Activated CD4-positive, CD25-positive, alpha-beta regulatory T cell treated with anti-CD3 and anti-CD28 coated beads, Interleukin-2, amount 50 U/mL, for 24 hours (primary cell): ENCODE results near the gene CFAP221.
"Not testable (repeated sequence)": the region's sequence is repeated elsewhere in the genome, so short reads cannot be mapped to it uniquely, and the experiment has no call there.

Experiments used
- ATAC-seq, 2 donors: fragments of 150-1000 bp; cut with Tn5 transposase; one replicate each; pipeline ENCODE4 v1.10.0; 2021; ENCODE audit warnings: mild to moderate bottlenecking in 1 of 2, moderate library complexity in 1 of 2

Gene CFAP221

GRCh38 chr2:119591523-119591922 lies 47.3 kb downstream of the CFAP221 start:
- no peak for ATAC-seq

GRCh38 chr2:119592436-119592835 lies 48.2 kb downstream of the CFAP221 start:
- ATAC-seq: no peak

DNA sequence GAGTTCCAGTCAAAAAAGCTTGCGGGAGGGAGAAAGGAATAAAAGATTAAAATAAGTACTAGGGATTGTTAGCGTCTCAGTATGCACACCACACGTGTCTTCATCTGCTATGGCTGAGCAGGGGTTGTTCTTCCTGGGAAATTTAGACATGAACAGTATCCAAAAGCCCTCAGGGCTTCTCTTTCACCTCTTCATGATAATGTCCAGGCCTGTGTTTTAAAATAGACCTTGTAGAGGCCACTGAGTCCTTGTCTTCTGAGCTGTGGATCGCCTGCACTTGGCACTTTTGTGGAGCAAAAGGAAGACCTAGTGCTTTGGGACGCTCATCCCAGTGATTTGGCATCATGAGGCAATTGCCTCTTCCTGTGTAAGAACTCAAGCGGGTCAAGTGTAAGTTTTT lies 52.4 kb downstream of the CFAP221 start:
- ATAC-seq: no peak

DNA sequence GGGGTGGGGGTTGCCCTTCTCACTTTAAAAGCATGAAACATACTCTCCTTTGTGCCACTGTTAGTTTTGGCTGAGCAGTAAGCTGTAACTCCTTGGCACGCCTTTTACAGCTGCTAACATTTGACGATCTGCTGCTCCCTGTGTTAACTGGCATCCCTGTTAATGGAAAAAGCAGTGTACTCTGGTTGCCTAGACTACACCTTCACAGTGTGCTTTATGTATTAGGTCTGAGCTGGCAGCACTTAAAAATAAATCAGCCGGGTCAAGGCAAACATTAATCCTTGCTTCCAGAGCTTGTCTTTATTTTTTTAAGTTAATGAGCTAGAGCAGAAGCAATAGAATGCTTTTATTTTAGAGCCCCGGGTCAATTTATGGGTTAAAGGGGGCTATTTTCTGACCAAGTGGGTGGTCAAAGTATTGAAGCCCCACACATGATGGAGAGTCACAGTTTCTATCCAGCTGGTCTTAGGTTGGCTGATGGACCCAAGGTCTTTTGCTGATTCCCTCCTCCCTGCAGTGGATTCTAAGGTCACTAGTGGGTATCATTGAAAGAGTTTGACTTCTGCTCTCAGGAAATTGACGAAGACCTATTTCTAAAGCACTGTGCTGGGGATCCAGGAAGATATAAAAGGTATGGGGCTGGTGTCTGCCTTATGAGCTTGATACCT lies 54.5 kb downstream of the CFAP221 start:
- no peak for ATAC-seq

DNA sequence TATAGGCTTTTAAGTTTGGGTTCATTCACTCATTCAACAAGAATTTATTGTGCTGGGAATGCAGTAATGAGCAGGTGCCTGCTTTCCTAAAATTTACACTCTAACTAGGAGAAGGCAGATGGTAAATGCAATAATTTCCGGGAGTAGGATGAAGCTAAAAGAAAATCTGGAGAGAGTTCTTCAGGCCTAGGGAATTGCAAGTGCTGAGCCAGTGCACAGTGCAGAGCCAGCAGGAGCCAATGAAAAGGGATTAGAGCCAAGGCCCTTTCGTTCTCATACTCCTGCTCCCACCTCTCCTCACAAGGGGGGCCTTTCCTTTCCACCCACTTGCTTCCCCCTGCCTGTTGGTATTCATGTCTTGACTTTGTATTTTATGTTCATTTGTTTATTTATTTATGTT lies 55.1 kb downstream of the CFAP221 start:
- ATAC-seq: no peak

DNA sequence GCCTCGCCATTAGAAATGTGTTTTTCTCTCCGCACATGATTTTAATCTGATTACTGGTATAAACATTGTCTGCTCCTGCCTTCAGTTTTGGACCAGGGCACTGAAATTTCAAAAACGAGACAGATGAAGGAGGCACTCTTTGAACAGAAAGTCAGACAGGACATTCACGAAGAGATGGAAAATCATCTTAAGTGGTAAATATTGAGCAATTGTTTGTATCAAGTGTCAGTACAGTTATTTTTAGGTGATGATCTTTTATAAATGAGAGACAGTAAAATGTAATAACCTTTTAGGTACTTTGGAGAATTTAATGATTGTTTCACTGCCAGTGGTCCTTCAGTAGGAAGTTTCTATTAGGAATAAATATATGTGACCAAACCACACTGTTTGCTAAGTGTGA lies 60.8 kb downstream of the CFAP221 start:
- ATAC-seq: no peak

- ATAC-seq: no peak
Observed at GRCh38 chr2:119606674-119607073, 62.4 kb downstream of the CFAP221 start.

DNA sequence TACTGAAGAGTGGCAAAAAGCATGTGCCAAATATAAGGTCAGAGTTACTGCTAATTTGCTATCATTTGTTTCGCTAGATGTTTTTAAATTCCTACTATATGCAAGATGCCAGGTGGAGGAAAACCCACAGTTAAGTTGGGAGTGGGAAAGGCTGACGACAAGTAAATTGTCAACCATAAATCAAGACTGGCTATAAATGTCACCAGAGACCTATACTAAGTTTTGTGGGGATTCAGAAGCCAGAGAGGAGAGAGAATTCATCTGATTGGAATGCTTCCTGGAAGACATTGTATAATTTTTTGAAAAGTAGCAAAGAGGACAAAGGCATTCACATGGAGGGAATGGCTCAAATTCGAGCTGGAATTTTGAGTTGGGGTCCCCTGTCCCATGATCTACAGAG lies 64.3 kb downstream of the CFAP221 start:
- ATAC-seq: no peak

DNA sequence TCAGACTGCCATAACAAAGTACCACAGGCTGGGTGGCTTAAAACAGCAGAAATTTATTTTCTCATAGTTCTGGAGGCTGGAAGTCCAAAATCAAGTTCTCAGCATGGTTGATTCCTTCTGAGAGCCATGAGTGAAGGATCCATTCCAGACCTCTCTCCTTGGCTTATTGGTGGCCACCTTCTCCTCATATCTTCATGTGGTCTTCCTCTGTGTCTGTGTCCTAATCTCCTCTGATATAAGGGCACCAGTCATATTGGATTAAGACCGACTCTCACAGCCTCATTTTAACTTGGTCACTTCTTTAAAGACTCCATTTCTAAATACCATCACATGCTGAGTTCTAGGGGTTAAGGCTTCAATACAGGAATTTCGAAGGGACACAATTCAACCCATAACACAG lies 65.1 kb downstream of the CFAP221 start:
- ATAC-seq: no peak

GRCh38 chr2:119614140-119614539 lies 69.9 kb downstream of the CFAP221 start:
- not testable (repeated sequence) for ATAC-seq

GRCh38 chr2:119616421-119616820 lies 72.2 kb downstream of the CFAP221 start:
- no peak for ATAC-seq

GRCh38 chr2:119617455-119617854 lies 73.2 kb downstream of the CFAP221 start:
- no peak for ATAC-seq

DNA sequence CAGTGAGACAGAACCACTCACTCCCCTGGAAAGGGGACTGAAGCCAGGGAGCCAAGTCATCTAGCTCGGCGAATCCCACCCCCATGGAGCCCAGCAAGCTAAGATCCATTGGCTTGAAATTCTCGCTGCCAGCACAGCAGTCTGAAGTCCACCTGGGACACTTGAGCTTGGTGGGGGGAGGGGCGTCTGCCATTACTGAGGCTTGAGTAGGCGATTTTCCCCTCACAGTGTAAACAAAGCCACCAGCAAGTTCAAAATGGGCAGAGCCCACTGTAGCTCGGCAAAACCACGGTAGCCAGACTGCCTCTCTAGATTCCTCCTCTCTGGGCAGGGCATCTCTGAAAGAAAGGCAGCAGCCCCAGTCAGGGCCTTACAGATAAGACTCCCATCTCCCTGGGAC lies 74.5 kb downstream of the CFAP221 start:
- not testable (repeated sequence) for ATAC-seq

DNA sequence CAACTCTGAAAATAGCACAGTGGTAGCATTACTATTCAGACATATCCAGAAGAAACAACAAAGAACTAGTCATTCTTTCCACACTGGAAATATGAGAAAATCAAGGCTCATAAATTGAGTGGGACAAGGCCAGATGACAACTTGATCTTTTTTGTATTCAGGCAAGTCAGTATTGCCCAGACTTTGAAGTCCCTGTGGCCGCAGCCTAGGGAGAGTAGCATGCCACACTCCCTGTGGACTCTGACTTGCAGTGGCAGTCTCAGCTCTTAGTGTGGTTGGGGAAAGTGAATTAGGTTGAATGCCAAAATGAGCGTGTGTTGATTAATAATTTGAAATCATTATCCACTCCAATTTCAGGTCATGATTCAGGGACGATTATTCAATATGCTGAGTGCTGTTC lies 81.0 kb downstream of the CFAP221 start:
- ATAC-seq: no peak

DNA sequence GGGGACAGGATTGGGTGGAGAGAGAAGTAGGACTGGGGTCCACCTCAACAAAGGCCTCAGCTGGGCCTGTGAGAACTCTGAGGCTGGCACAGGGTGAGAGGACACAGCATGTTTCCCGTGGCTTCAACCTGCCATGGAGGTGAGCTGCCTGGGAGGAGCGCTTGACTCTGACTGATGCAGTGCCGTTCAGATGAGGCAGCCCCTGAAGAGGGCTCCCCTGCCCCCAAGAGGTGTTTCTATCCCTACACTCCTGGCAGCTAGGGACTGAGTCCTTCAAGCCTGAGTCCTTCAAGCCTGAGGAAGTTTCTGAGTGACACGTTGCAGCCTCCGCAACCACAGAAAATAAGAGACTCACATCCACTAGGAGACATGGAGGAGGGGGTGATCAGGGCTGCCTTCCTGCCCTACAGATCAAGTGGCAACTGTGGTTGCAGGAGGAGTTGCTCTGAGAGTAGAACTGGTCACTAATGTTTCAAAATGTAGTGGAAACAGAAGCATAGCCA lies 85.1 kb downstream of the CFAP221 start:
- ATAC-seq: no peak

DNA sequence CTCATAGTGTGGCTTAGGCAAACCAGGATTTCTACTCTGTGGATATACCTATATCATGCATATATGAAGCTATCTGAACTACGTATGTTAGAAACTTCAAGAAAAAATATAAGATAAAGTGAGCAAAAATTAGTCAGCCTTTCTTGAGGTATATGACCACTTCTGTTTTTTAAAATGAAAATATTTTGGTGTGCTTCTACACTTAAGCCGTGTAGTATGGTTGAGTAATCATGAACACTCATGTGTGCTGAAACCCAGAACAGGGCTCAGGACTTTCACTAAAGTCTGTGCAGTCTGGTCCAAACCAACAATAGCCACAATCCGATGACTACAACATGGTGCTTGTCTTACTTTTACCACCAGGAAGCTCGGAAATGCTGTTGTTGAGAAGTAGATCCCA lies 85.9 kb downstream of the CFAP221 start:
- ATAC-seq: no peak

DNA sequence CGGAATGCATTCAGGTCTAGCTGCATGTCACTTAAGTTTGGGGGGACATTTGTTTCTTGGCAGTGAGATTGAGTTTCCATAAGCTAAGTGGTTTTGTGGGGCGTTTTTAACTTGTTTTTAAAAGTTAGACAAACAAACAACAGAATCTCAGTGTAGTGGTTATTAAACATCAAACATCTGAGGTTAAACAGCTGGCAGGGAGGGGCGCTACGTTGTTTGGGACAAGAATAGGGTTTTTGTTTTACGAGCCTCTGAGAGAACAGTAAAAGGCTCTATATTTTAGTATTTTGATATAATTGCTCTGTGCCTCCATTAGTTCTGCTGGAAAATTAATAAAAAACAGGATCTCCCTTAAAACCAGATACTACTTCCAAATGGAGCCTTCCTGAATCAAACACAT lies 93.1 kb downstream of the CFAP221 start:
- ATAC-seq: no peak

- no peak for ATAC-seq
Observed at GRCh38 chr2:119638246-119638645, 94.0 kb downstream of the CFAP221 start.

DNA sequence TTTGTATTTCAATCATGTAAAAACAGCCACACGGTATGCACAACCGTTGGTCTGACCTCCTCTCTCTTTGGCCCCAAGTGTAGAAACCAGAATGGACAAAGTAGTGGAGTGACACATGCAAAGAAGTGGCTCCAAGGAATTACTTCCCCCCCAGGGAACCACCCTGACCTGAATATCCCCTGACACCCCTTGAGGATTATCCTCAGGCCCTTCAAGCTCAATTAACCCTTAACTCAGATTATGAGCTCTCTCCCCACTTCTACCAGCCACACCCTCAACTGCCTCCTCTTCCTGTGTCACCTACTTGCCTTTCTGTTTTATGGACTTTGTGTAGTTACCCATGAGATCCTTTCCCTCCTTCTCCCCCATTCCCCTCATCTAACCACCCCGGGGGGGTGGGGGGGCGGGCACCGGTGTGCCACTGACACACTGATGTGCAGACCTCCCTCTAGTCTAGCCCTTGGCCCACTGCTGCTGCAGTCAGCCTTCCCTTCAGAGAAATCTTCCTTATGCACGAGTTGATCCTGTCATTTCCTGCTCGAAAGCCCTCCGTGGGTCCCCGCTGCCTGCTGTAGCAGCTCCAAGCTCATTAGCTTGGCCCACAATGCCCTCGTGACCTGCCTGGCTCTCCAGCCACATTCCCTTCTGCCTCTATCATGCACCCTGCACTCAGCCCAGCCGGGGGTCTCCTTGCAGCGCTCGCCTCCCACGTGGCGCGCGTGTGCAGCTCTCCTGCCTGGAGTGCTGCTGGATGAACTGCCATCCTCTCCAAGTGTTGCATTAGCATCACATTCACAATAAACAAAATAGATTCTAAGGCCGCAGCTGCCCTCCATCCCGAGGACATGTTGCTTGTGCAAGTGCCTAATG lies 94.7 kb downstream of the CFAP221 start:
- no peak for ATAC-seq

- ATAC-seq: peak; percentile 67 to 83
Observed at GRCh38 chr2:119641562-119642258, 97.5 kb downstream of the CFAP221 start.

- no peak for ATAC-seq
Observed at GRCh38 chr2:119644186-119644585, 99.9 kb downstream of the CFAP221 start.

- no peak for ATAC-seq
Observed at GRCh38 chr2:119645173-119645855, 101.1 kb downstream of the CFAP221 start.

DNA sequence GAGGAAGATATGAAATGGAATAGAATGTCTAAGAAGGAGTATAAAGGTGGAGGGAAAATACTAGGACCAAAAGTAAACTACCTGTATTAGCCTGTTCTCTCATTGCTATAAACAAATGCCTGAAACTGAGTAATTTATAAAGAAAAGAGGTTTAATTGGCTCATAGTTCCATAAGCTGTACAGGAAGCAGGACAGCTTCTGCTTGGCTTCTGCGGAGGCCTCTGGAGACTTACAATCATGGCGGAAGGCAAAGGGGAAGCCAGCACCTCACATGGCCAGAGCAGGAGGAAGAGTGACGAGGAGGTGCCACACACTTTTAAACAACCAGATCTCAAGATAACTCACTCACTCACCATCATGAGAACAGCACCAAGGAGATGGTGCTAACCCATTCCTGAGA lies 101.9 kb downstream of the CFAP221 start:
- ATAC-seq: no peak
